HG02852 (cell line): ENCODE results near the gene PPIL4.
"Not testable (repeated sequence)": the region's sequence is repeated elsewhere in the genome, so short reads cannot be mapped to it uniquely, and the experiment has no call there.

ENCODE experiments used
- ATAC-seq: cut with Tn5 transposase; IDR thresholded peaks from one replicate; pipeline ENCODE4 v1.9.1; 2021; ENCODE audit warnings: mild to moderate bottlenecking, moderate library complexity; ENCODE audit not compliant: unreplicated experiment

Gene PPIL4

GRCh38 chr6:149462712-149463111 is 83.1 kb downstream of the PPIL4 start:
- ATAC-seq = not testable (repeated sequence)

GRCh38 chr6:149461670-149462069 is 84.2 kb downstream of the PPIL4 start:
- no peak for ATAC-seq

- ATAC-seq = not testable (repeated sequence)
Observed at GRCh38 chr6:149460249-149460648, 85.6 kb downstream of the PPIL4 start.

GRCh38 chr6:149459761-149460160 is 86.1 kb downstream of the PPIL4 start:
- ATAC-seq = no peak

- ATAC-seq = no peak
Observed at GRCh38 chr6:149458806-149459205, 87.0 kb downstream of the PPIL4 start.

- no peak for ATAC-seq
Observed at GRCh38 chr6:149458196-149458595, 87.6 kb downstream of the PPIL4 start.

GRCh38 chr6:149457316-149457884 is 88.4 kb downstream of the PPIL4 start:
- ATAC-seq = no peak

GRCh38 chr6:149456311-149457021 is 89.4 kb downstream of the PPIL4 start:
- ATAC-seq = no peak

- ATAC-seq = no peak
Observed at GRCh38 chr6:149455031-149455732, 90.7 kb downstream of the PPIL4 start.
